C4-2B (cell line): Measurements from ENCODE around the gene CPSF2.

Experiments
- H3K27ac ChIP-seq: fragments of 450-650 bp; 2 replicates; pipeline ENCODE4 v1.5.1; 2017
- CTCF ChIP-seq: fragments of 450-650 bp; conservative IDR thresholded peaks from 2 replicates; pipeline ENCODE4 v1.5.1; 2017; ENCODE audit warnings: mild to moderate bottlenecking
- ZFX ChIP-seq: fragments of 450-650 bp; IDR thresholded peaks from 2 replicates; pipeline ENCODE4 v1.6.1; 2017

The CPSF2 gene

GRCh38 chr14:92105073-92105892, 16.5 kb upstream of the CPSF2 start:
- peak overlapping the region; percentile 92 for H3K27ac ChIP-seq
- no peak for TF ChIP-seq CTCF
- no peak for TF ChIP-seq ZFX

GRCh38 chr14:92105893-92106142, 16.0 kb upstream of the CPSF2 start:
- TF ChIP-seq CTCF: no peak
- TF ChIP-seq ZFX: no peak
- peak overlapping the region; percentile 92 for H3K27ac ChIP-seq

- TF ChIP-seq CTCF (peak; percentile 92), ZFX (no peak)
- H3K27ac ChIP-seq: peak within 1 kb of the TSS; percentile 92
Observed at GRCh38 chr14:92106143-92106926, 15.4 kb upstream of the CPSF2 start, which contains the start of gene ATXN3. Gene ATXN3 (minus strand): TSS chr14:92106582. CDS start chr14:92106552, 30 bp downstream.

GRCh38 chr14:92108345-92109254, 13.2 kb upstream of the CPSF2 start:
- TF ChIP-seq CTCF (no peak), ZFX (no peak)
- H3K27ac ChIP-seq: no peak overlapping the region

GRCh38 chr14:92109490-92109889, 12.3 kb upstream of the CPSF2 start:
- TF ChIP-seq CTCF (no peak), ZFX (no peak)

GRCh38 chr14:92121207-92121669, 531 bp upstream of the CPSF2 start:
- H3K27ac ChIP-seq: peak overlapping the region; percentile 99
- no peak for TF ChIP-seq CTCF
- no peak for TF ChIP-seq ZFX

More at GRCh38 chr14:92109490-92109889, 12.3 kb upstream of the CPSF2 start:
- H3K27ac ChIP-seq: no peak overlapping the region
